Raji (cell line): ENCODE measurements around the gene MACF1.

Experiments
- POLR2A ChIP-seq: IDR thresholded peaks from 2 replicates; pipeline ENCODE4 v1.6.1; 2011; ENCODE audit warnings: low read depth, low read length, control low read depth; ENCODE audit not compliant: insufficient read depth

The MACF1 gene

GRCh38 chr1:39395357-39395831 is 190.9 kb downstream of the MACF1 start:
- TF ChIP-seq POLR2A: no peak

GRCh38 chr1:39396671-39397070 is 192.2 kb downstream of the MACF1 start:
- no peak for TF ChIP-seq POLR2A

GRCh38 chr1:39397487-39397886 is 193.0 kb downstream of the MACF1 start:
- TF ChIP-seq POLR2A: no peak

- no peak for TF ChIP-seq POLR2A
Observed at GRCh38 chr1:39398278-39399021, 194.0 kb downstream of the MACF1 start.

GRCh38 chr1:39401106-39401505 is 196.6 kb downstream of the MACF1 start:
- no peak for TF ChIP-seq POLR2A

- TF ChIP-seq POLR2A: no peak
Observed at GRCh38 chr1:39404876-39405275, 200.4 kb downstream of the MACF1 start.

GRCh38 chr1:39405358-39405757 is 200.9 kb downstream of the MACF1 start:
- TF ChIP-seq POLR2A: no peak

GRCh38 chr1:39406533-39407450 is 202.3 kb downstream of the MACF1 start:
- TF ChIP-seq POLR2A: no peak

GRCh38 chr1:39407510-39407895 is 203.0 kb downstream of the MACF1 start:
- TF ChIP-seq POLR2A: no peak

- no peak for TF ChIP-seq POLR2A
Observed at GRCh38 chr1:39407896-39408640, 203.6 kb downstream of the MACF1 start.

GRCh38 chr1:39408641-39409054 is 204.2 kb downstream of the MACF1 start:
- TF ChIP-seq POLR2A: no peak

- no peak for TF ChIP-seq POLR2A
Observed at GRCh38 chr1:39409055-39409816, 204.7 kb downstream of the MACF1 start.

- TF ChIP-seq POLR2A: no peak
Observed at GRCh38 chr1:39410915-39411436, 206.5 kb downstream of the MACF1 start.
